ENCODE measurements around the gene ROR1. TPM values are rescaled to one million over a fixed set of nuclear protein-coding genes. Genes with fewer than 3 reads are reported as not detected.

Gene ROR1
- total and polyA plus RNA-seq, 10 of the 15 experiments (the other 5 are each of a cell fraction or from before 2014, with no cell fraction given): 0.02 to 0.08 (median 0.05) TPM; not detected in 6

GRCh38 chr1:63748641-63749040, 25.2 kb upstream of the ROR1 start (continued):
- TF ChIP-seq, protein P1, sequence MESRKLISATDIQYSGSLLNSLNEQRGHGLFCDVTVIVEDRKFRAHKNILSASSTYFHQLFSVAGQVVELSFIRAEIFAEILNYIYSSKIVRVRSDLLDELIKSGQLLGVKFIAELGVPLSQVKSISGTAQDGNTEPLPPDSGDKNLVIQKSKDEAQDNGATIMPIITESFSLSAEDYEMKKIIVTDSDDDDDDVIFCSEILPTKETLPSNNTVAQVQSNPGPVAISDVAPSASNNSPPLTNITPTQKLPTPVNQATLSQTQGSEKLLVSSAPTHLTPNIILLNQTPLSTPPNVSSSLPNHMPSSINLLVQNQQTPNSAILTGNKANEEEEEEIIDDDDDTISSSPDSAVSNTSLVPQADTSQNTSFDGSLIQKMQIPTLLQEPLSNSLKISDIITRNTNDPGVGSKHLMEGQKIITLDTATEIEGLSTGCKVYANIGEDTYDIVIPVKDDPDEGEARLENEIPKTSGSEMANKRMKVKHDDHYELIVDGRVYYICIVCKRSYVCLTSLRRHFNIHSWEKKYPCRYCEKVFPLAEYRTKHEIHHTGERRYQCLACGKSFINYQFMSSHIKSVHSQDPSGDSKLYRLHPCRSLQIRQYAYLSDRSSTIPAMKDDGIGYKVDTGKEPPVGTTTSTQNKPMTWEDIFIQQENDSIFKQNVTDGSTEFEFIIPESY (IDR thresholded peaks at IDR 0.05): no peak
- TF ChIP-seq ZNF207 (IDR thresholded peaks at IDR 0.05; ENCODE audit: borderline replicate concordance): no peak
- TF ChIP-seq SIX5 (IDR thresholded peaks at IDR 0.05; ENCODE audit: low read depth, low read length, severe bottlenecking): no peak
- TF ChIP-seq POU2F2 (IDR thresholded peaks at IDR 0.05; ENCODE audit: borderline replicate concordance, low read depth, low read length): no peak
- no peak for TF ChIP-seq NFYB (IDR thresholded peaks at IDR 0.05; ENCODE audit: insufficient read depth, low read depth, low read length)

GRCh38 chr1:63750721-63751120, 23.1 kb upstream of the ROR1 start:
- FAIRE-seq: no peak
- Histone ChIP-seq H3K4me1 (ENCODE audit: control insufficient read depth, insufficient read depth, low read length) (no peaks in the 10 kb centered on the region), H3K9me3 (replicated peaks; ENCODE audit: control insufficient read depth, insufficient read depth, low read length) (no peaks in the 10 kb centered on the region), H3K9ac (ENCODE audit: control insufficient read depth, insufficient read depth, low read length) (no peak overlapping the region), H3K27ac (ENCODE audit: control insufficient read depth, insufficient read depth) (no peak overlapping the region), H3K27me3 (replicated peaks in 1 of 2; ENCODE audit: control insufficient read depth in 2 of 2, insufficient read depth in 2 of 2, low read length in 1 of 2) (no peaks in the 10 kb centered on the region), H3K4me2 (ENCODE audit: control insufficient read depth, insufficient read depth) (no peak overlapping the region), H3K36me3 (ENCODE audit: control insufficient read depth in 2 of 2, insufficient read depth in 2 of 2, low read length in 1 of 2) (no peaks in the 10 kb centered on the region), H3K4me3 (no peak overlapping the region), H3K79me2 (ENCODE audit: control insufficient read depth, insufficient read depth, low read length) (no peaks in the 10 kb centered on the region), H4K20me1 (ENCODE audit: control insufficient read depth, insufficient read depth) (no peaks in the 10 kb centered on the region), H2AFZ (ENCODE audit: control insufficient read depth, low read depth, low read length) (no peak overlapping the region)
- TF ChIP-seq REST (IDR thresholded peaks at IDR 0.05; ENCODE audit: low read depth, low read length) (no peak), SIN3A (IDR thresholded peaks at IDR 0.05; ENCODE audit: low read depth, low read length) (no peak), PML (IDR thresholded peaks at IDR 0.05; ENCODE audit: low read length) (no peak), TARDBP (IDR thresholded peaks at IDR 0.05; ENCODE audit: borderline replicate concordance) (no peak), RFX5 (IDR thresholded peaks at IDR 0.05; ENCODE audit: low read depth, low read length) (no peak), SPI1 (IDR thresholded peaks at IDR 0.05; ENCODE audit: borderline replicate concordance, insufficient read depth, low read depth, low read length) (no peak)
- TF ChIP-seq, protein P2, sequence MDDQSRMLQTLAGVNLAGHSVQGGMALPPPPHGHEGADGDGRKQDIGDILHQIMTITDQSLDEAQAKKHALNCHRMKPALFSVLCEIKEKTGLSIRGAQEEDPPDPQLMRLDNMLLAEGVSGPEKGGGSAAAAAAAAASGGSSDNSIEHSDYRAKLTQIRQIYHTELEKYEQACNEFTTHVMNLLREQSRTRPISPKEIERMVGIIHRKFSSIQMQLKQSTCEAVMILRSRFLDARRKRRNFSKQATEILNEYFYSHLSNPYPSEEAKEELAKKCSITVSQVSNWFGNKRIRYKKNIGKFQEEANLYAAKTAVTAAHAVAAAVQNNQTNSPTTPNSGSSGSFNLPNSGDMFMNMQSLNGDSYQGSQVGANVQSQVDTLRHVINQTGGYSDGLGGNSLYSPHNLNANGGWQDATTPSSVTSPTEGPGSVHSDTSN (IDR thresholded peaks at IDR 0.05; ENCODE audit: insufficient replicate concordance, low read depth, low read length): no peak
- ATAC-seq: no peak
- 16% methylated on average over 3 of the region's 3 CpGs for WGBS (ENCODE audit: insufficient coverage, insufficient replicate concordance, low lambda C conversion rate, missing lambda C conversion rate)
- intact Hi-C loops (cut with micrococcal nuclease; ENCODE audit: unreplicated experiment): no loop called here
- POLR2A ChIA-PET: no interaction called here
- SMC1A ChIA-PET (ENCODE audit: uncharacterized antibody, unreplicated experiment): interaction anchor here (1.1 kb wide), 1 partner anchor 369 kb away, joined by 3 read pairs; no protein-coding TSS in a partner anchor
- RAD21 ChIA-PET (ENCODE audit: unreplicated experiment): no interaction called here
- in situ Hi-C loops (cut with MboI): no loop called here
- CTCF ChIA-PET: interaction anchor here (0.8 kb wide), 2 partner anchors 89 to 119 kb away, joined by 3 read pairs; no protein-coding TSS in a partner anchor
- BruUV-seq (replicated peaks): no TSS peak
- DNase-seq (ENCODE audit: low read depth, low spot score): no peak
